HG03558 (cell line): ENCODE data around the gene TMEM190.
A peak's percentile ranks its signal among the peaks of the same experiment; 100 is the strongest.
"Not testable (repeated sequence)": the region's sequence is repeated elsewhere in the genome, so short reads cannot be mapped to it uniquely, and the experiment has no call there.

Experiments used
- ATAC-seq: cut with Tn5 transposase; IDR thresholded peaks from one replicate; pipeline ENCODE4 v1.9.1; 2021; ENCODE audit warnings: moderate number of reproducible peaks; ENCODE audit not compliant: unreplicated experiment; ENCODE audit errors: extremely low read depth

The TMEM190 gene

DNA sequence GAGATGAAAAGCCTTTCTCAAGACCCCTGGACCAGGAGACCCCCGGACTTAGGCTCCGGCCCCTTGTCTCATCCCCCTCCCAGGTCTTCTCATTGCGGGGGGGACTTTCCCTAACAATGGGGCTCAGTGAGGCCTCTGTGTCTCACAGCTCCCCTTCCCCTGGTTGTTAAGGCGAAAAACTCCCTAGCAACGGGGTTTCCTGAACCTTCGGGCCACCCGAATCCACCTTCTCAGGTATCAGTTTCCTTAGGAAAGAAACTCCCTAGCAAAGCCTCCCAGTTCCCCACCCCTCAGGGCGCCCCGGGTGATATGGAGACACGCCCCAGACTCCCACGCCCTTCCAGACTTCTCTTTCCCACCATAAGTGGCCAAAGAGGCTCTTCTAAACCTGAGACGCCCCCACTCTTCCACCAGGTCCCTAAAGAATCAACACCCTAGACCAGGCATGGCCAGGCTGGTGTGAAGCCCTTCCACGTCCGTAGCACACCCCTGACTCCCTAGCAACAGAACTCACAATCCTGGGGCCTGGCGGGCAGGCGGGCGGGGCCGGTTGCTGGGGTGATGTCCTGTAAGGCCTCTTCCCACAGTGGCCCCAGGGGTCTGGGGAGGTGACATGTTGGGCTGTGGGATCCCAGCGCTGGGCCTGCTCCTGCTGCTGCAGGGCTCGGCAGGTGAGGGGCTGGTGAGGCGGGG, at the start of gene TMEM190:
Gene TMEM190 (plus strand): TSS at position 586 of the 693 bp plus-strand sequence. CDS start 28 bp downstream, at position 614.
- no peak for ATAC-seq

DNA sequence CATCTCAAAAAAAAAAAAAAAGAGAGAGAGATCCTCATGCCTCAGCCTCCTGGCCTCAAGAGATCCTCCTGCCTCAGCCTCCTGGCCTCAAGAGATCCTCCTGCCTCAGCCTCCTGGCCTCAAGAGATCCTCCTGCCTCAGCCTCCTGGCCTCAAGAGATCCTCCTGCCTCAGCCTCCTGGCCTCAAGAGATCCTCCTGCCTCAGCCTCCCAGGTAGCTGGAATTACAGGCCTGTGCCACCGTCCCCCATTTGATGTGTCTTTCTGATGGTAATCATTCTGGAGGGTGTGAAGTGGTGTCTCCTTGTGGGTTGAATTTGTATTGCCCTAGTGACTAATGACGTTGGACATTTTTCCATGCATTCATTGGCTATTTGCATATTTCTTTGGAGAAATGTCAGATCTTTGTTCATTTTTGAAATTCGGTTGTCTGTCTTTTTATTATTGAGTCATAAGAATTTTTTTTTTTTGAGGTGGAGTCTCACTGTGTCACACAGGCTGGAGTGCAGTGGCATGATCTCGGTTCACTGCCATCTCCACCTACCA, 47.8 kb upstream of the TMEM190 start:
- ATAC-seq, result not testable (repeated sequence)

DNA sequence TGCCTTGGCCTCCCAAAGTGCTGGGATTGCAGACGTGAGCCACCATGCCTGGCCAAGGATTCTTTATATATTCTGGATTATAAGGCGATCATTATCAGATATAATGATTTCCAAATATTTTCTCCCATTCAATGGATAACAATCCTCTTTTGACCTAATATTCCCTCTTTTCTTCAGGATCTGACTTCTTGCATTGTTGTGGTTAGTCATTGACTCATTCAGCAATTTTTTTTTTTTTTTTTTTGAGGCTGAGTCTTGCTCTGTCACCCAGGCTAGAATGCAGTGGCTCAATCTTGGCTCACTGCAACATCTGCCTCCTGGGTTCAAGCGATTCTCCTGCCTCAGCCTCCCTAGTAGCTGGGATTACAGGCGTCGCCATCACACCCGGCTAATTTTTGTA, 46.8 kb upstream of the TMEM190 start:
- not testable (repeated sequence) for ATAC-seq

DNA sequence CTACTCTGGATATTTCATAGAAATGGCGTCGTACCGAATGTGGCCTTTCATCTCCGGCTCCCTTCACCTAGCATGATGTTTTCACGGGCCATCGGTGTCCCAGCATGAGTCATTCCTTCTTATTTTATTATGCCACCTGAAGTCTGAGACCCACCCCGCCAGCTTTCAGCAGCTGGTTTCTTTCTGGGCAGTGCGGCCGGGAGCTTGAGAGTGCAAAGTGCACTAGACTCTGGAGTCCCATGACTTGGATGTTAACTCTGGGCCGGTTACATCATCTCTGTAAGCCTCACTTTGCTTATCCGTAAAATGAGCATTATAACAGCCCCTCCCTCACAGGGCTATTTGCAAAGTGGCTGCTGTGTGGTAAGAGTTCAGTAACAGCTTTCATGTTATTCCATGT, 42.8 kb upstream of the TMEM190 start:
- ATAC-seq, result no peak

DNA sequence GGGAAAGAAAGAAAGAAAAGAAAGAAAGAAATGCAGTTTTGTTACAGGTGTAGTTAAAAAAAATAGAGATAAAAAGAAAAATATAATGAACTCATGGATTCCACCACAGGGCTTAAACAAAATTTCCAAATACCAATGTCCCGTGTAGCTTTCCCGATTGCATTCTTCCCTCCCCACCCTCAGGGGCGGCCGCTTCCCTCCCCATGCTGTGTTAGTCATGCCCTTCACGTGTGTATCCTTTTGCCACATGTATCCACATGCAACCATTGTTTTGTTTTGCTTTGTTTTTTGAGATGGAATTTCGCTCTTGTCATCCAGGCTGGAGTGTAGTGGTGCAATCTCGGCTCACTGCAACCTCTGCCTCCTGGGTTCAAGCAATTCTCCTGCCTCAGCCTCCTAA, 40.5 kb upstream of the TMEM190 start:
- no peak for ATAC-seq

DNA sequence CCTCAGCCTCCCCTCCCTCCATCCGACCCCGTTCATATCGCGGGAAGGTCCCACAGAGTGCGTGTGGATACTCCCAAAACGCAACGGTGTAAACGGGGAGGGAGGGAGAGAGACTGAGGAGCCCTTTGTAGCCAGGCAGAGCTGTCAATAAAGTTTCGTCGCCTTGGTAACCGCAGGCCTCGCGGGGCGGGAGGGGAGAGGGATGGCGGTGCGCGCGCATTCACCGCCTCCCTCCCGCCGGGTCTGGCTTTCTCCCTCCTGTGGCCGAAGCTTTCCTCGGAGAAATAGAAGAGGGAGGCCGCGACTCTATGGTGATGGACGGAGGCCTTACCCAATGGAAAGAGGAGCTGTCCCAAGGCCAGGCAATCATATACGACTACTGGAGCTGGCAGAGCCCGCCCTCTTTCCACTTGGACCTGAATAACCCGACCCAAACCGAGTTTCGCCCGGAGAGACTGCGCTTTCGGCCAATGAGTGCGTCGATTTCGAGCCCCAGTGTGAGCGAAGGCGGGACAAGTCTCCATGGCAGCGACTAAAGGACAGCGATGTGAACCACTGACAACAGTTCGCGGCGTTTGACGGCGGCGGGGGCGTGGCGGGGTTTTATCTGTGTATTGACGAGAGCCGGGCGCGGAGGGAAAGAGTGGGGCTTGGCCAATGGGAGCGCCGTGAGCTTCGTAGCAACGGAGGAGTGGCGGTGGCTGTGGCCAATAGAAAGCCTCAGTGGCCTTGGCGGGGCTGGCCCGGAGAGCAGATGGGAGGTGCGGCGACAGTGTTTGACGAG, 37.3 kb upstream of the TMEM190 start, which contains the start of gene KMT5C:
Gene KMT5C (plus strand): TSS at position 772 of the 784 bp plus-strand sequence. CDS start 2,061 bp downstream, outside the sequence.
- peak; percentile 67 for ATAC-seq

DNA sequence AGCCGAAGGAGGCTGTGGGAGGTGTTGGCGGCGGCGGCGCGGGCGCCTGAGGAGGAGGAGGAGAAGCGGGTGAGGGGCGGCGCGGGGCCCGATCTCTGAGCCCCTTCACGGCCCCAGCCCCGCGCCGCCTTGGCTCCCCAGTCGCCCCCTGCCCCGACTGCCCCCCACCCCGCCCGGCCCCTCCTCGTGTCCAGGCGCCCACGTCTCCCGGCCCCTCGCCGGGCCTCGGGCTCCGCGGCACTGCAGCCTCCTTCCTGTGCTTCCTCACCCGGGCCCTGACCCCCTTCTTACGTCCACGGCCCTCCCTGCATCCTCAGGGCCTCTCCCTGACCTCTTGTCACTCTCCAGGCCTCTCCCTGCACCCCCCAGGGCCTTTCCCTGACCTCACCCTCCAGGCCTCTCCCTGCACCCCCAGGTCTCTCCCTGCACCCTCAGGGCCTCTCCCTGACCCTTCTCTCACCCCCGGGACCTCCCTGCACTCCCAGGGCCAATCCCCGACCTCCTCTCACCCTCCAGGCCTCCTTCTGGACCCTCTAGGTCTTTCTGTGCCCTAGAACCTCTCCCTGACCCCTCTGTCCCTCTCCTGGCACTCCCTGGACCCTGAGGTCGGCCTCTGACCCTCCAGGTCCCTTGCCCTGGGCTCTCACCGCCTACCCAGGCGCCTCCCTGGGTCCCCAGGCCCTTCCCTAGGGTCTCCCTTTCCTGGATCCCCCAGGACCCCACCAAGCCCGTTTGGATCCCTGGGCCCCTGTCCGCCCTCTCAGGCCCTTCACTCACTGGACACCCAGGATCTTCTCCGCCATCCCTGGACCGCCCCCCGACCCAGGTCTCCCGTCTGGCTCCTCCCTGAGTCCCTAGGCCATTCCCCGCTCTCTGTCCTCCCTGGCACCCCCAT, 36.5 kb upstream of the TMEM190 start:
- no peak for ATAC-seq

DNA sequence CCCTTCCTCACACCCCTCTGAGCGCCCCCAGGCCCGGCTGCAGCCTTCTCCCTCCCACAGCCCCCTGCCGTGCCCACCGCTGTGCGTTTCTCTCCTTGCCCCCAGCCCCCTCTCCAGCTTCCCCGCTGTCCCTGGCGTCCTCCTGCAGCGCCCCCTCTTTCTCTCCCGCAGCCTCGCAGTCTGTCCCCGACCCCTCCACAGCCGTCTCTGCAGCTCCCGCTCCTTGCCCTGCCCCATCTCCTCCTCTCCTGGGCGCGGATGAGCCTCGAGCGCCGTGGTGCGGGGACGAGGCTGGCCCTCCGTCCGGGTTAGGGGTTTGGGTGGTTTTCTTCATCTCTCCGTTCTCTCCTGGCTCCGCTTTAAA, 35.9 kb upstream of the TMEM190 start:
- no peak for ATAC-seq

DNA sequence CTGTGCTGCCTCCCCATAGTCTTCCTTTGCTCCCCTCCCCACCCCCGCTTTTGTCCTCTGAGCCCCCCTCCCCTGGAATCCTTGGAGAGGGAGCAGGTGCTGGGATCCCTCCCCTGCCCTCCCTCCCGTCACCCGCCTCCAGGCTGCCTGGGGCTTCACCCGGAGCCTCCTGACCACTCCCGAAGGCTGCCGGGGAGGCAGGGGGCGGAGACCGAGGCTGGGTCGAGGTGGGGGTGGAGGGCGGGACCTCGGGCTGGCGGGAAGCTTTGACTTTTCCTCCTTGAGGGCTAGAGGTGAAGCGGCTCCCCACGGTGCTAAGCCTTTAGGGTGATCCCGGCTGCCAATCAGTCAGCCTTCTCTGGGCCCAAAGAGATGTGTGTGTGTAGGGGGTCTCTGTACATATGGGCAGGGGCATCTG, 35.4 kb upstream of the TMEM190 start:
- no peak for ATAC-seq

DNA sequence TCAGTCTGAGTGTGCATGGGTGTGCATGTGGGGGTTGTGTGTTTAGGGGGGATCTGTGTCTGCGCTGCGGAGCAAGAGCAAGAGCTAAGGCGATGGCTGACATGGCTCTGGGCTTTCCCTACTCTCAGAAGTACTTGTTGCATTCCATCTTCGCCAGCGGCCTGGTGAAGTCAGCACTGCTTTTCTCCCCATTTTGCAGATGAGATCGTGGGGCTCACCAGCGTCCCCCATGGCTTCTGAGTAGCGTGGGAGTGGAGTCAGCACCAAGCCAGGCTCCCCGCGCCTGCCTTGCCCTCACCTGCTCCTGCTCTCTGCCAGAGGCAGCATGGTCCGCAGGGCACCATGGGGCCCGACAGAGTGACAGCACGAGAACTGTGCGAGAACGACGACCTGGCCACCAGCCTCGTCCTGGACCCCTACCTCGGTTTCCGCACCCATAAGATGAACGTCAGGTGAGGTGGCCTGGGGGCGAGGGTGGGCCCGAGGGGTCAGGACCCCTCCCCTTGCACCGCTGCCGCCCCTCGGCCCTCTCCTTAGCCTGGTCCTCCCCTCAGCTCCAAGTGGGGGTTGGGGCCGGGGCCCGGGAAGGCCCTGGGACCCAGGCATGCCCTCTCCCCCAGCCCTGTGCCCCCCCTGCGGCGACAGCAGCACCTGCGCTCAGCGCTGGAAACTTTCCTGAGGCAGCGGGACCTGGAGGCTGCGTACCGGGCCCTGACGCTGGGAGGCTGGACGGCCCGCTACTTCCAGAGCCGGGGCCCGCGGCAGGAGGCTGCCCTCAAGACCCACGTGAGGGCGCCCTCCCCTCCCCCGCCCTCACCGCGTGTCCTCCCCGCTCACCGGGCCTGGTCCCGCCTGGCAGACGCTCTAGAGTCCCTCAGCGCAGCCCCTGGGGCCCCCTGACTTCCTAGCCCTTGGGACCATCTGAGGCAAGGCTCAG, 34.8 kb upstream of the TMEM190 start:
- no peak for ATAC-seq

DNA sequence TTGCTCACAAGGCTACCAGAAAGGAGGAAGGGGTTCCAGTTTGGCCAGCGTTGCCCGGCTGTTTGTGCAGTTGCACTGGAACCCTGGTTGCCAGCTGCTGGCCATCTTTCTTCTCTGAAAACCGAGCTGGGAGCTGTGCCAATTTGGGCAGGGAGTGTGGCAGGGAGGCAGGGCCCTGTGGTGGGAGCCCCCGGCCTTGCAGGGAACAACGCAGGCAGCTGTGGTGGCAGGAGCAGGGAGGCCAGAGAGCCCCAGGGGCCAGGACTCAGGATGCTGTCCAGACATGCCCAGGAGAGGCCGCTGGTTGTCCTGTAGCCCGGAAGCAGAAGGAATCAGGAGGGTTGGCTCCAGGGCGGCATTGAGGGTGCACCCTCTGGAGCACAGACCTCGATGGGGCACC, 32.2 kb upstream of the TMEM190 start:
- ATAC-seq, result no peak

DNA sequence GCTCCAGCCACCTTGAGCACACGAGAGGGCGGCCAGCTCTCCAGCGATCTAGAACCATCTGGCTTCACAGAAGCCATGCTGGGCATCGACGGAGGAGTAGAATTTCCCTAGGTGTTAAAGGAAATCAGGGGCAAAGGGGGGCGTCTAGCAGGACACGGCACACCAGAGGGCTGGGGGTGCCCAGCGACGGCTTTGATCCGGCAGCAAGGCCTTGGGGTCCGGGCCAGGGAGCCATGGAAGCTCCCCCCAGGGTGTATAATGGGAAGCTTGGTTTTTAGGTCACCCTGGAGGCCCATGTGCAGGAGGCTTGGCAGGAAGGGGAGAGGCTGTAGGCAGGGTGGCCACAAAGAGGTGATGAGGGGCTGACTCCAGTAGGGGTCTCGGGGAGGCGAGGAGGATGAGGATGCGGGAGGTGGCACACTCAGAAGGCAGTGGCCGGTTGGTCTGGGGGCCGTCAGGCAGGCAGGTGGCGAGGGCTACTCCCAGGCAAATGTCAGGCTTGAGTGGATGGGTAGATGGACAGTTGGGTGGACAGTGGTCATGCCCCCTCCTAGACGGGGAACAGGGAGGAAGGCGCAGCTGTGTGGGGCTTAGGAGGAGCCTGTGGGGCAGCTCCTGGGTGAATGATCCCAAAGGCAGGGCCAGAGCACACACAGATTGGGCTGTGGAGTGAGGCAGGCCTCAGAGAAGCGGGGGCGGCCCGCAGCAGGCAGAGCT, 31.4 kb upstream of the TMEM190 start:
- no peak for ATAC-seq

DNA sequence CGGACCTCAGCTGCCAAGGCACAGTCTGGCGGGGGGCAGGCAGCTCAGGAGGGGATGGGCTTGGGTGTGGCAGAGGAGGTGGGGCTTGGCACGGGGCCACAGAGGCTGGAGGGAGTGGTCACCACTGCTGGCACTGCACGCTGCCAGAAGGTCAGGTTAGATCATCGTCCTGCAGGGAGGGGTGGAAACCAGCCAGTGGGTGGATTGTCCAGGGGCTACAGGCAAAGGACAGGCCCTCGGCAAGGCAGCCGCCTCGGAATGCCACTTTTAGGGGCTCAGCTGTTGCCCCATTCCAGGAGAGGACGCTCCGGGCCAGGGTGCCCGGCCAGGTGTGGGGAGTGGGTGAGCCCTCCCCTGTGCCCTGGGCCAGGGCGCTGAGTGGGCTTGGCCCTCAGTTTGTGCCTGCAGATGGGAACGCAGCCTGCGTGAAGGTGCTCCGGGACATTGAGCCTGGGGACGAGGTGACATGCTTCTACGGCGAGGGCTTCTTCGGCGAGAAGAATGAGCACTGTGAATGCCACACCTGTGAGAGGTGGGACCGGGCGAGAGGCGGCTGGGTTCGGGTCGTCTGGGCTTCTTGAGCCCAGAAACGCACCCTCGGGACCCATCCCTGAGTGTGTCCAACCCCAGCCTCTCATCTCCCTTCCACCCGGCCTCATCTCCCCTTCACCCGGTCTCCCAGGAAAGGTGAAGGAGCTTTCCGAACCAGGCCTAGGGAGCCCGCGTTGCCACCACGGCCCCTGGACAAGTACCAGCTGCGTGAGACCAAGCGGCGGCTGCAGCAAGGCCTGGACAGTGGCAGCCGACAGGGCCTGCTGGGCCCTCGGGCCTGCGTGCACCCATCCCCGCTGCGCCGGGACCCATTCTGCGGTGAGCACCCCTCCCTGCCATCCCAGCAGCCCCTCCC, 30.6 kb upstream of the TMEM190 start:
- ATAC-seq, result no peak

DNA sequence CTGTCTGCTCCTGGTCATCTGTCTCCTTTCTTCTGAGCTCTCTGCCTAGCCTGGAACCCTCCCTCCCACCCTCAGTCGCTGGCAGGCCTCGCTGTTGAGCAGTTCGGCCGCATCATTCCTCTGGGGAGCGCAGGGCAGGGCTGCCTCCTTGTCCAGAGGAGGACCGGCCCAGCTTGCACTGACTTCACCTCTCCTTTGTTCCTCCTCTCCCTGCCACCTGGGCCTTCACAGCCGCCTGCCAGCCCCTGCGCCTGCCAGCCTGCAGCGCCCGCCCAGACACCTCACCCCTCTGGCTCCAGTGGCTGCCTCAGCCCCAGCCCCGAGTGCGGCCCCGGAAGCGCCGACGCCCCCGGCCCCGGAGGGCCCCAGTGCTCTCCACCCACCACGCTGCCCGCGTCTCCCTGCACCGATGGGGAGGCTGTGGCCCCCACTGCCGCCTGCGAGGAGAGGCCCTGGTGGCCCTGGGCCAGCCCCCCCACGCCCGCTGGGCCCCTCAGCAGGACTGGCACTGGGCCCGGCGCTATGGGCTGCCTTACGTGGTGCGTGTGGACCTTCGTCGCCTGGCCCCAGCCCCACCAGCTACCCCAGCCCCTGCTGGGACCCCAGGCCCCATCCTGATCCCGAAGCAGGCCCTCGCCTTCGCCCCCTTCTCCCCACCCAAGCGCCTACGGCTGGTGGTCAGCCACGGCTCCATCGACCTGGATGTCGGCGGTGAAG, 29.7 kb upstream of the TMEM190 start:
- no peak for ATAC-seq

DNA sequence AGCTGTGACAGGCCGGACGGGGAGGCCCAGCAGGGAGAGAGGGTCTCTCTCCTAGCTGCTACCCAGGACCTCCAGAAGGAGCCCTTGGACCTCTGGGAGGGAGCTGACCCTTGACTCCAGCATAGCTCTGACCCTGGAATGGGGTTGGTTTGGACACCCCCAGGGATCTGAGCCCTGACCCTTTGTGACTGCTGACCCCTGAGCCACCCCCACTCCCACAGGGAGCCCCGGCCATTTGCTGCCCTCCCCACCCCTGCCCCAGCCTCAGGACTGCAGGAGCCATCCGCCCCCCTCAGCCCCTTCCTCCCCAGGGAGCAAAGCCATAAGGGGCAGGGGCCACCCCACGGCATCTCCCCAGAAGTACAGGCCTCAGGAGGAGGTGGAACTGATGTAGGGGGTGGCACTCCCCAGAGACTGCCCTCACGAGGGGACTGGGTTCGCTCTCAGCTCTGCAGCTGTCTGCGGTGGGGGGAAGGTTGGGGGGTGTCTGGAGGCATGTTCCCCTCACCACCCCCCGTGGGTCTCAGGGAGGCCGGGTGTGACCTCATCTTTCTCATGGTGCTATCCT, 29.1 kb upstream of the TMEM190 start:
- no peak for ATAC-seq

DNA sequence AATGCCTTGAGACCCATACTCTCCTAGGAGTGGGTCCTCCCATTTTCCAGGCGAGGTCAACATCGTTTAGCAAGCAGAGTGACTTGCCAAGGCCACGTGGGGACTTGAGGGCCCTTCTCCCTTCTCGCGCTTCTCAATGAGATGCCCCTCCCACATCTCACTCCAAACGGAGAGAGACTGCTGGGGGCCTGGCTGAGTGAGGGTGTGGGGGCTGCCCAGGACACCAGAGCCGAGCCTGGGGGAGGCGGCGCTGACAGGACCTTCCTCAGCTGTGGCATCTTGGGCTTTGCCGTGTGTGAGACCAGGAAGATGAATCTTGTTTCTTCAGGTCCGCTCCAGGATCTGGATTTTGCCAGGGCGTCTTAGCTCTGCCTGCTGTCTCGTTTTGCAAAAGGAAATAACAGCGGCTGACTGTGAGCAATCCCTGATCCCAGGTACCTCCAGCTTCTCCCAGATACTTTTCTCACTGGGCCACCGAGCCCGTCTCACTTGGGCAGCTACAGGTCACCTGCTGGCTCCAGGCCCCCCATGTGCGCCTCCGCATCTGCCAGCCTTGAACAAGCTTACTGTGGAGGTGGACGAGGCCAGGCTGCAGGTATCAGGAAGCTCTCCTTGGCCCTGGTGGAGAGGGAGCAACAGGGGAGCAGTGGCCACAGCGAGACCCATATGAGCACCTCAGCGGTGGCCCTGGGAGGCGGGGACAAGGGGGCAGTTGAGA, 28.1 kb upstream of the TMEM190 start:
- ATAC-seq, result no peak
